ENCODE measurements around the gene C4orf50.

Gene C4orf50

GRCh38 chr4:6018331-6018730 lies at the start of gene C4orf50:
C4orf50 (minus strand) TSS chr4:6018431.
- no peak for DNase-seq (ENCODE audit: low read depth)

- no peak for DNase-seq (ENCODE audit: low read depth)
Measured at GRCh38 chr4:6065934-6066590, 47.8 kb upstream of the C4orf50 start.

DNA sequence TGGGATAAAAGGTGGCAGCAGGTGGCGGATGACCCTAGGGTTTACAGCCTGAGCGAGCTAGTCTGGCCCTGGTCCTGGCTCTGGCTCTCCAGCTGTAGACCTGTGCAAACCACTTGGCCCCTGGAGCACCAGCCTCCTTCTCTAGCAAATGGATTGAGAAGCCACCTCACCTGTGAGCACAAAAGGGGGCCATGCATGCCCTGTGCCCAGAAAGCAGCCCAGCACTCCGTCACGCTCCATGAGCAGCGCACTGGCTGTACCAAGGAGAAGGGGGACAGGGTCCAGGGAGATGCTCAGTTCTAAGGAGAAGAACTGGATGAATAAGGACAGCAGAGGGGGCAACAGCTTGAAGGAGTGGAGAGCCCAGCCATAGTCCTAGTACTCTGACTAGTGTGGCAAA lies 46.9 kb upstream of the C4orf50 start:
- no peak for DNase-seq (ENCODE audit: low read depth)

GRCh38 chr4:6064383-6064782 lies 46.2 kb upstream of the C4orf50 start:
- DNase-seq (ENCODE audit: low read depth): no peak

- DNase-seq (ENCODE audit: low read depth): no peak
Measured at GRCh38 chr4:6063684-6064083, 45.5 kb upstream of the C4orf50 start.

- no peak for DNase-seq (ENCODE audit: low read depth)
Measured at GRCh38 chr4:6062133-6062532, 43.9 kb upstream of the C4orf50 start.

GRCh38 chr4:6059375-6059805 lies 41.2 kb upstream of the C4orf50 start:
- no peak for DNase-seq (ENCODE audit: low read depth)

DNA sequence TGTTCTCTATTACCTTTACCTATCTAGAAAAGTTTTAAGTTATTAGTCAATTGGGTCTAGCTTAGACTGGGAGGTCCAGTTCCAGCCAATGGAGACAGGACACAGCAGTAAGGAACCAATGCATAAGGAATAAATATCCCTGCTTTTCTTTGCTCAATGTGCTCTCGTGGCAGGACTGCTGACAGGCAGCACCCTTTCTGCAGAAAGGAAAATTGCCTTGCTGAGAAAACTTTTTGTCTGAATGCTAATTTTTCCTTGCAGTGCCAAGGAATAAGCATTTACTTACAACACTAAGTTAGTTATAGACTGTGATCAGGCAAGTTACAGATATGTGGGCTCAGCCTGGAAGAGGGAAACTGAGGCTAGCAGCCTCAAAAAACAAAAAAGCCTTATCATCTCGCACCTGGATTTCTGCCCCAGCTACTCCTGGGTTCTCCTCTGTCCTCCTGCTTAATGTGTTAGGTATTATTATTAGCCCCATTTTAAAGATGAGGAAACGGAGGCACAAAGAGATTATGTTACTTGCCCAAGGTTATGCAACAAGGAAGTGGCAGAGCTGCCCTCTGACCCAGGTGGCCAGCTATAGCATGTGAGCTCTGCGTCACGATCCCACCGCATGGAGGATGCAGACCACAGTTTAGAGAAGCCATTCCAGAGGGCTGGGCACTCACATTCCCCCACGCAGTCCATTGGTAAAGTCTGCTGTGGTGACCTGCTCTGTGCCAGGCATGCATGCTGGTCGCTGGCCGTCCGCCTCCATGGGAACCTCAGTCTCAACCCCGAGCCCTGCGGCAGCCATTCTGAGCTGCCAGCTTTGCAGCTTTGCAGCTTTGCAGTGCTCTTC lies 40.5 kb upstream of the C4orf50 start:
- DNase-seq (ENCODE audit: low read depth): no peak

DNA sequence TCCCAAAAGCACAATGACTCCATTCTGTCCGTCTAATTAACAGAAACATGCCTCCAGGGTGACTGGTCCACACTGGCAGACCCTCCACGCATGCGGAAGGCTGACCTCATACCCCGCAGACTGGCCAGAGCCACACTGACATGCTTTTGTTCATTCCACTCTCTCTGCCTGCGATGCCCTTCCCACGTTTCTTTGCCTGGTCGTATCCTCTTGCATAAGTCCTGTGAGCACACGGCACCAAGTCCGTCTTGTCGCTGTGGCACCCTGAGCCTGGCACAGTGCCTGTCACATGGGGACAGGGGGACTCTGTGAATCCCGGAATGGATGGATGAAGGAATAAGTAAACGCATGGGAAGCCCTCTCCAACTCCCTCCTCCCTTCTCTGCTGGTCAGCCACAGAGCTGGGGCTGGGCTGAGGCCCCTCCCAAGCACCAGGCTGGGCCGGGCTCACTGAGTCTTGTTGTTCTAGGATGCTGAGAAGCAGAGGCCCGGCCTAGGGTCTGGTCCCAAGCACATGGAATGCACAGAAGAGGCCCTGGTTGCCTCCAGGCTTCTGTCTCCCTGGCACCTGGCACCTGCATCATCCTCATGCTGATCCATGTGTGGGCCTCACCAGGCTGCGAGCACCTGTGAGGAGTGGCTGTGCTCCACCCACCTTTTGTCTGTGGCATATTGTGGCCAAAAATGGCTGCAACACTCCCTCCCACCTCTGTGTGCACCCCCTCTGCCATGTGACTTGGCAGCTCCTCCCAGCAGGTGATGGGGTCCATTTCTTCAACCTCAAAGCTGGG lies 38.9 kb upstream of the C4orf50 start:
- no peak for DNase-seq (ENCODE audit: low read depth)

DNA sequence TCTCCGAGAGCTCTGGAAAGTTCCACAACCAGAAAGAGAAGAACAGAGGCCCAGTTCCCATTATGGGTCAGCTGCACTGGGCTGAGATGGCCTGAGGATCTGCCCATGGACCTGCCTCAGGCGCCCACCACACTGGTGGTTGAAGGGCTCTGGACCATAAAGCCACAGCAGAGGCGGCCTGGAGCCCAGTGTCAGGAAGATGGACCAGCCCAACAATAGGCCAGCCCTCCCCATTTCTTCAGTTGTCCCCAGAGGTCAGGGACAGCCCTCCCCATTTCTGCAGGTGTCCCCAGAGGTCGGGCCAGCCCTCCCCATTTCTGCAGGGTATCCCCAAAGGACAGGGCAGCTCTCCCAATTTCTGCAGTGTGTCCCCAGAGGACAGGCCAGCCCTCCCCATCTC lies 37.2 kb upstream of the C4orf50 start:
- no peak for DNase-seq (ENCODE audit: low read depth)

- no peak for DNase-seq (ENCODE audit: low read depth)
Measured at GRCh38 chr4:6055030-6055429, 36.8 kb upstream of the C4orf50 start.

GRCh38 chr4:6054162-6054922 lies 36.1 kb upstream of the C4orf50 start:
- DNase-seq (ENCODE audit: low read depth): no peak

DNA sequence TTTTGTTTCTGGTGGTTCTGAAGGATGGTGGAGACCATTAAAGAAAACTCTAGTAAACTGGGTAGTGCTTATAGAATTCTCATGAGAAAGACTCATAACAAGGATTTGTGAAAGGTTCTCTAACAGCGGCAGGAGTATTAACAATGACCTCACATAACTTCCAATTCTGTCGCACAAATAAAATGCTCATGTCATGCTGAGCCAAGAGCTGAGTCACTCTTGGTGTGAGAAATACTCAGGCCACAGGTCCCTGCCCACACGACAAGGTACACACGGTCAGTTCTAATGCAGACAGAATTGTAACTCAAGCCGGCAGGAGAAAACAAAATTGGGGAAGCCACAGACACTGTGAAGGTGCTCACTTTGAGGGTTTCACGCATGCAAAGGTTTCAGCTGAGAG lies 34.4 kb upstream of the C4orf50 start:
- no peak for DNase-seq (ENCODE audit: low read depth)

DNA sequence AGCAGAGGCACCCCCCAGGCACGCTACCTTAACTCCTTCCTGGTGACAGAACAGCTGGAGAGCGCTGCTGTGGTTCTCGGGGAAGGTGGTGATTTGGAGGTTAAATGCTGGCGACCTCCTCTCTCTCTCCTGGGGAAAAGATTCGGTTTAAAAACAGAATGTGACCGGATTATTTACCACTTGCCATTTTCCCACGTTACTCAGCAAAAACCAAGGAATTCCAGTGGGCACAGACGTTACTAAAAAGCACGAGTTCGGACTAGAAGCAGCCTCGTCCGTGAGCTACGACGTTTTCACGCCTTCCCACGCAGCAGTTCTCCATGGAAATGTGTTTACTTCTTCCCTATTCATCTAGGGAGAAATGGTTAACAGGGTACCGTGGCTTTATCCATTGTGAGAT lies 32.3 kb upstream of the C4orf50 start:
- no peak for DNase-seq (ENCODE audit: low read depth)

DNA sequence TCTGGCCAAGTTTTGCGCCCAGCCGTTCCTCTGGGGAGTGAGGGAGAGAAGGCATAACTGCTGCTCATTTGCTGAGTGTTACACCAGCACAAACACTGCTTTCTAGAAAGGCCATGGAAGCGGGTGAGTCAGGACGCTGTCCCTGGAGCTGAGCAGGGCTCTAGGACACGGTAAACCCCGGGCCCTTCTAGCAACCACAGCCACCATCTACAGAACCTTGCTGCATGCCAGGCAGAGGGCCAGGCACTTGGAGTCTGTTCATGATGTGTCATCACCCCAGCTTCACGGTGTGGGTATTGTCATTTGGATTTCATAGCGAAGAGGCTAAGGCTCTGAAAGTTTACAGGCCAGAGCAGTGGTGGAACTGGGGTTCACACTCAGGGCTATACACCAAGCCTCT lies 31.8 kb upstream of the C4orf50 start:
- no peak for DNase-seq (ENCODE audit: low read depth)

DNA sequence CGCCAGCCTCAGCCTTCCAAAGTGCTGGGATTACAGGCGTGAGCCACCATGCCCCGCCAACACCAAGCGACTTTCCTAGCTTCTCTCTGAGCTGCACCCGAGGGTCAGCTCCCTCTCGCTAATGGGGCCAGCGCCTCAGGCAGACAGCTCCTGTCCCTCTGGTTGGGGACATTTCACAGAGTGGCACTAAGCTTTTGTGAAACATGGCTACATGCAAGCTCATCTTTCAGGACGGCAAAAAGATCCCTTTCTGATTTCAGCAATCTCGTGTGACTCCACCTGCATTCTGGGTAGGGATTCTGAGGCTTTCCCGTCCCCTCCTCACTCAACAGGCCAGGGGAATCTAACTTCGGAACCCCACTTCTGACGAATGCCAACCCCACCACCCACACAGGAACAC lies 31.0 kb upstream of the C4orf50 start:
- DNase-seq (ENCODE audit: low read depth): no peak

- DNase-seq (ENCODE audit: low read depth): no peak
Measured at GRCh38 chr4:6048537-6048936, 30.3 kb upstream of the C4orf50 start.

DNA sequence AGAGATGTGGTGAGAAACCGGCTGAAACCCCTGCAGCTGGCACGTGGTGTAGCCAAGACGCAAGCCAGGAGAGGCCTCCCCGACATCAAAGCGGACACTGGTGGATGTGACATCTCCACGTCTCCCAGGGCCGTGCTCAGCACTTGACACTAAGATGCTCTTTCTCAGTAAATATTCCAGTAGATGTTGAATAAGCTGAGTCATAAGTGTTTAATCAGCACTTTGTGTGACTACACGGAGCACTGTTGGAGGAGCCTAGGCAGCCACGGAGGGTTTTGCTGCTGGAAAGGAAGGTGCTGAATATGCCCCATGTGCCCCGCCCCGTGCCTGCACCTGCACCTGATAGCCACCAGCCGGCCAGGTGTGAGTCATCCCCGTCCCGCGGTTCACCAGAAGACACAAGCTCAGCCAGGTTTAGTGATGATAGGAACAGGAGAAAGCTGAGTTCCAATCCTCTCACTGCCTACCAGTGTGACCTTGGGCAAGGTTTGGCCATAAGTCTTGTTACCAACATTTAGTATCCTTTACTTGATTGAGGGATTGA lies 29.0 kb upstream of the C4orf50 start:
- DNase-seq (ENCODE audit: low read depth): no peak

DNA sequence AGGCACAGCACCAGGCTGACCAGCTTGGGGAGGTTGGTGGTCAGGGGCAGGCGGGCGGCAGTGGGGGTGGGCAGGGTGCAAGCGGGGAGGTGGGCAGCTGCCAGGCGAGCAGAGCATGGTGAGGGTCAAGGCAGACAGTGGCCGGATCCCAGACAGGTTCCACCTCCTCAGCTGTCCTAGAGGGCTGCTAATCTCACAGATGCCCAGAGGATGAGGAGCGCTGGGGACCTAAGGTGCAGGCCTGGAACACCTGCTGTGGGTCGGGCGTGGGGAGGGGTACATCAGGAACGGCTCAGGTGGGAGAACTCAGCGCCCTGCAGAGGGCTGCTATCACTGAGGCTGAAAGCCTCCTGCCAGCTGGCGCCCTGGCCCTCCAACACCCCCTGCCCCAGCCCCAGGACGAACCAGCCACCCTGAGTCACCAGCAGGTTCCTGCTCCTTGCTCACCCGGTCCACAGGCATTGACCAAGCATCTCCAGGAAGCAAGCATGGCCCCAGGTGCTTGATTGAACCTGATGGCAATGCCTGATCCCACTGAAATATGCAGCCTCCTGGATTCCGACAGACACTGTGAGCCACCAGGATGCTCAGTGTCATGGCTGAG lies 28.4 kb upstream of the C4orf50 start:
- no peak for DNase-seq (ENCODE audit: low read depth)

DNA sequence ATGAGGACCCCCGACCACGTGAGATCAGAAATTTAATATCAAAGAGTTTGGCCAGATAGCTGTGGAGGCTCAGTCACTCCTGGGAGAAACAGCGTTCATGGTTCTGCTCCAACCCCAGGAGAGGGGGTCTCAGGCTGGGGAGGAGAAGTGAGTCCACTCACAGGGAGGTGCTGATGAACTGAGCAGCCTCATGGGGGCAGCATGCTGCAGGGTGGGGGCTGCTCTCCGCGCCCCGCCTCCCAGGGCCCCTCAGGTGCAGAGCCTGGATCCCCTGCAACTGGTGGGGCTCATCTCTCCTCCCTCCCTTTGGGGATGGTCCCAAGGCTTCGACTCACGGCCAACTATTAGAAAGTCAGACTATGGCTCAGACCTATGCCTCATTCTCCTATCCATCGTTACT lies 26.6 kb upstream of the C4orf50 start:
- DNase-seq (ENCODE audit: low read depth): no peak

GRCh38 chr4:6044276-6044675 lies 26.0 kb upstream of the C4orf50 start:
- no peak for DNase-seq (ENCODE audit: low read depth)
